ENCODE data around the gene CEP131. TPM values are rescaled to one million over a fixed set of nuclear protein-coding genes. Genes with fewer than 3 reads are reported as not detected.
A peak's percentile ranks its signal among the peaks of the same experiment; 100 is the strongest.

CEP131 gene
- total RNA-seq, 1 experiment from 2014 or later, result 18.2 TPM

GRCh38 chr17:81251709-81252301, 29.0 kb upstream of the CEP131 start:
- DNase-seq (ENCODE audit: low read depth), result no peak

DNA sequence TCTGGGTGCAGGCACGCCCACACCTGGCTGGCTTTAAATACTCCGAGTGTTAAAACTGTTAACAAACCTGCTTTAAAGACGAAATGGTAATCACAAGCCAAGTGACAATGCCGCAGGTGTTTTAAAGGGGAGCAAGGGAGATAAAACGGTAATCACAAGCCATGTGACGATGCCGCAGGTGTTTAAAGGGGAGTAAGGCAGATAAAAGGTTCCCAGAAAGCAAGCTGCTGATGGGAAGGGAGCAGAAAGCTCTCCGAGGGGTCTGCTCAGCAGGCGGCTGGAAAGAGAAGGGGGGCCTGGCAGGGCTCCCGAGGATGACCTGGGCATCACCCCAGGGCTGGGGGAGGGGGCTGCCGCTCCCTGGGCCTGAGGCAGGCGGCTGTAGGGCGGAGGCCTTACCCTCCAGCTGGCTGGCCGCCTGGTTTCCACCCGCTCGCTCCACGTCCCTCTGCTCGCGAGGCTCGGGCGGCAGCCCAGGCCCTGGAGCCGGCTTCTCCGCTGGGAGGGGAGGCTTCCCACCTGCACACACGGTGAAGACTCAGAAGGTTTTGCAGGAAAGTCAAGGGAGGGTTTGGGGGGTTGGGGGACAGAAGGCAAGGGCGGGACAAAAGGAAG, 28.4 kb upstream of the CEP131 start:
- DNase-seq (ENCODE audit: low read depth), result no peak

DNA sequence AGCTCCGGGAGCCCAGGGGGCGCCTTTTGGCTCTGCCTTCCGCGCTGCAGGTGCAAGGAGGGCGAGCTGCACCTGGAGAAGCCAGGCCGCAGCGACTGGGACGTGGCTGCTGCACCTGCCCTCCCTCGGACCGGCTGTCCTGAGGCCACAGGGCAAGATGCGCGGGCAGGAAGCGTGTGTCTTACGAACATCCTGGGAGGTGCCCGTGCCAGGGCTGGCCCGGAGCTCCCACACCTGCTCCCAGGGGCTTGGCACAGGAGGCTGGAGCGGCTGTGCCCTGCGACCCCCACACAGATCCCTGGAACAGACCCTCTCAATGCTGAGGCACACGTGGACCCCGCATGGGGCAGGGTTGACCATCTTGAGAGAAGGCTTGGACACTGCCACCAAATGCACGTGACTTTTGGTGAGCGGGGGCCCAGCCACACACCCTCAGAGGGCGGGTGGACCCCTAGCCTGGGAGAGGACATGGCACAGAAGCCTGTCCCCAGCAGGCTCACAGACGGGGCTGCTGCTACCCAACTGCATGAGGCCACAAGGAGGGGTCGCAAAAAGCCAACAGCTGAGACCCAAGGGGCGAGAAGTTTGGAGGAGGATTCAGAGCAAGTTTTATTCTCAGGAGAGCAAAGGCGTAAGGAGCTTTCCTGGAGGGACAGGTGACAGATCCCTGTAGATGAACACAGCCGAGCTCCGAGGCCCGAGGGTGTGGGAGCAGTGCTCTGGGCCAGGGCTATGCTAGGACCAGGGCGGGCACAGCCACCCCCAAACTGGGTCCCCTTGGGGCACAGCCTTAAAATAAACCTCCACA, 27.7 kb upstream of the CEP131 start:
- no peak for DNase-seq (ENCODE audit: low read depth)

DNA sequence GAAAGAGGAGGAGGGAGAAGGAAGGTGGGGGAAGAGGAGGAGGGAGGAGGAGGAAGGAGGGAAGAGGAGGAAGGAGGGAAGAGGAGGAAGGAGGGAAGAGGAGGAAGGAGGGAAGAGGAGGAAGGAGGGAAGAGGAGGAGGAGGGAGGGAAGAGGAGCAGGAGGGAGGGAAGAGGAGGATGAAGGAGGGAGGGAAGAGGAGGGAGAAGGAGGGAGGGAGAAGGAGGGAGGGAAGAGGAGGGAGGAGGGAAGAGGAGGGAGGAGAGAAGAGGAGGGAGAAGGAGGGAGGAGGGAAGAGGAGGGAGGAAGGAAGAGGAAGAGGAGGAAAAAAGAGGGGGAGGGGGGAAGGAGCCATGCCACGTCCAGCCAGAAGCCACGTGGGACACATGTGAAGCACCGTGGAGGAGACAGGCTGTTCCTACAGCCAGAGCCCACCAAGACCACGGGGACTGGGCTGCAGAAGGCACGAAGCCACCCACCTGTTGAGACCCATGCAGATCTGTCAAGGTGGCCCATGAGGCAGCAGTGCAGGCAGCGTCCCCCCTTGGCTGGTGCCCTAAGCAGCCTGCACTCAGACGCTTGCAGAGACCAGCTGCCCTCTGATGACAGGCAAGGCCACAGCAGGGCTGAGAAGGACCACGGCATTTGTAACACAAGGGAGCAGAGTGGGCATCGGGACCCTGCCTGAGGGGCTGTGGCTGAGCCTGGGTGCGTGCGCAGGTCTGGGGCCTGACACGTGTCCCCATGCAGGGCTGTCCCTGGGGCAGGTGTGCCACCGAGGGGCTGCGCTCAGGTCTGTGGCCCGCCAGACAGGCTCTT, 26.7 kb upstream of the CEP131 start:
- no peak for DNase-seq (ENCODE audit: low read depth)

DNA sequence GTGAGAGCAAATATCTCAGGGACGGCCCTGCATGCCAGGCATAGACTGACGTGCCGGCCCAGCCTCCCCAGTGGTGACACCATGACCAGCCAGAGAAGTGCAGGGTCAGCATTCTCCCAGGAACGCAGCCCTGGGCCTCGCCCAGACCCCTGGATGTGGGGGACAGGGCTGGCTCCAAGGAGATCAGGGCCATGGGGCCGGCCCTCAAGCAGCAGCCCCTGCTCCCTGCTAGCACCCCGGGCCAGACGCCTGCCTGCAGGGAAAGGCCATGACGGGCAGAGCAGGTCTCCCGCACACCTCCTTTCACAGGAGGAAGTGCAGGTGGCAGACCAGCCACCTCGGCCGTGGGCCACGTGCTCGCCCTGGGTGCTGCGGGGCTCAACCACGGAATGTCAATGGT, 25.9 kb upstream of the CEP131 start:
- DNase-seq (ENCODE audit: low read depth), result no peak

DNA sequence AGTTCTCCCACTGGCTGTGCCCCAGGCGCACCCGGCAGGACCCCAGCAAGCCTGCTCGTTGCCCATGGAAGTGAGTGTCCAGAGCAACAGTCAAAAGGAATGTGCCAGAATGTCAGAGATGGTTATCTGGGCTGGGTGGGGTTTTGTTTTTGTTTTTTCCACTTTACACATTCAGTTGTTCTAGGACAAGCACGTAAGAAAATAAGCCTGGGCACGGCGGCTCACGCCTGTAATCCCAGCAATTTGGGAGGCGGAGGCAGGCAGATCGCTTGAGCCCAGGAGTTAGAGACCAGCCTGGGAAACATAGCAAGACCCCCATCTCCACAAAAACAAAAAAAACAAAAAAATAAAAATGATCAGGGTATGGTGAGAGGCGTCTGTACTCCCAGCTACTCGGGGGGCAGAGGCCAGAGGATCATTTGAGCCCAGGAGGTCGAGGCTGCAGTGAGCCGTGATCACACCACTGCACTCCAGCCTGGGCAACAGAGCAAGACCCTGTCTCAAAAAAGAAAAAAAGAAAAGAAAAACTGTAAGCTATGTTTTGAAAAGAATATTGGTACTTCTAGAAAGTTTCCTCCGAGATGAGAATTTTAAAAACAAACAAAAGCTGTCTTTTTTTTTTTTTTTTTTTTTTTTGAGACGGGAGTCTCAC, 24.7 kb upstream of the CEP131 start:
- no peak for DNase-seq (ENCODE audit: low read depth)

GRCh38 chr17:81246679-81247338, 24.0 kb upstream of the CEP131 start:
- DNase-seq (ENCODE audit: low read depth), result no peak

- DNase-seq (ENCODE audit: low read depth), result no peak
Observed at GRCh38 chr17:81246343-81246670, 23.5 kb upstream of the CEP131 start.

DNA sequence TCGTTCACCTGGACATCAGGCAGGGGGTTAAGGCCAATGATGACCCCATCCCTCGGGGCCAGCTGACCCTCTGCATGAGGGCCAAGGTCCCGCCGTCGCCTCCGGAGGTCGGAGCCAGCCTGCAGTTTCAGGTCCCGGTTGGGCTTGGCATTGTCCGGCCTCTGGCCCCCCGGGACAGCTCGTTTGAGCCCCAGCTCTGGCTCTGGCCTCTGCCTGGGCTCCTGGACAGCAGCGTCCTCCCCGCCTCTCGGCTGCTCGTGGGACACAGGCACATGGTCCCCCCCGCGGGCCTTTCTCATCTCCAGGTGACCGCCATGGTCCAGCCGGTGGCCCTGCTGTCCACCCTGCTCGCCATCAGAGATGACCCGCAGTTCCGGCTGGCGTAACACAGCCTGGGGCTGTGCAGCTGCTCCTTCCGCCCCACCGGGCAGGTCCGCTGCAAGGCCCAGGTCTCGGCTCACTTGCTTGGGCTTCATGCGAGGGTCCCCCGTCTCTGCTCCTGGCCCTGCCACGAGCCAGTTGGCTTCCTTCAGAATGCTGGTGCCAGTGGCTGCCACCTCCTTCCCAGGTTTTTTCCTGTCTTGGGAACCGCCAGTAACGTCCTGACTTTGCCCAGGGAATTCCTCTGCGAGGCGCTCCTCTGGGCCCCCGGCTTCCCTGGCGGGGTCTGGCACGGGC, 23.0 kb upstream of the CEP131 start:
- DNase-seq (ENCODE audit: low read depth), result no peak

GRCh38 chr17:81245024-81245664, 22.4 kb upstream of the CEP131 start:
- no peak for DNase-seq (ENCODE audit: low read depth)

DNA sequence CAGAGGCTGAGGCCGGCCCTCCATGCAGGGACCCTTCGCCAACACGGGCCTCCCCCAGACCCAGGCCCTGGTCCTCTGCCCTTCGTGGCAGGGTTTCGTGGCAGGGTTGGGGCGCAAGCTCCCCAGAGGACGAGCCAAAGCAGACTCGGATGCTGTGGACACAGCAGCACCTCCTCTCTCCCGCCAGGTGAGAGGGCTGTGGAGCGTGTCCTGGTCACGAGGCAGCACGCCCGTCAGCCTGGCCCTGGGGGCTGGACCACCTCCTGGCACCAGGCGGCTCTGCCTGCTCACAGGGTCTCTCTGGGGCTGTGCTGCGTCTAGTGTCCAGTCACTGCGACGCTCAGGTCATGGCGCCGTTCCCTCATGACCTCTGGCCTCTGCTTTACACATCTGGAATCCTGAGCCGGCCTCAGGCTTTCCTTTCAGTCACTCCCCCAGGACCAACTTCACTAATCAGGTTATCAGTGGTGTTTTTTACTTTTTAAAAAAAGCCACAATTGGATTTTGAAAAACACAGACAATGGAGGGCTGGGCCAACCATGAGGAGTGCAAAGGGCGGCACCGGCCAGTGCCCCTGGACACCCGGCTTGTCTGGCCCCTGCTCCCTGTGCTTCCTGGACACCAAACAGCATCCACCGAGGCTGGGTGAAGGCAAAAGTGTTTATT, 21.7 kb upstream of the CEP131 start:
- no peak for DNase-seq (ENCODE audit: low read depth)

- no peak for DNase-seq (ENCODE audit: low read depth)
Observed at GRCh38 chr17:81243333-81243664, 20.5 kb upstream of the CEP131 start.

DNA sequence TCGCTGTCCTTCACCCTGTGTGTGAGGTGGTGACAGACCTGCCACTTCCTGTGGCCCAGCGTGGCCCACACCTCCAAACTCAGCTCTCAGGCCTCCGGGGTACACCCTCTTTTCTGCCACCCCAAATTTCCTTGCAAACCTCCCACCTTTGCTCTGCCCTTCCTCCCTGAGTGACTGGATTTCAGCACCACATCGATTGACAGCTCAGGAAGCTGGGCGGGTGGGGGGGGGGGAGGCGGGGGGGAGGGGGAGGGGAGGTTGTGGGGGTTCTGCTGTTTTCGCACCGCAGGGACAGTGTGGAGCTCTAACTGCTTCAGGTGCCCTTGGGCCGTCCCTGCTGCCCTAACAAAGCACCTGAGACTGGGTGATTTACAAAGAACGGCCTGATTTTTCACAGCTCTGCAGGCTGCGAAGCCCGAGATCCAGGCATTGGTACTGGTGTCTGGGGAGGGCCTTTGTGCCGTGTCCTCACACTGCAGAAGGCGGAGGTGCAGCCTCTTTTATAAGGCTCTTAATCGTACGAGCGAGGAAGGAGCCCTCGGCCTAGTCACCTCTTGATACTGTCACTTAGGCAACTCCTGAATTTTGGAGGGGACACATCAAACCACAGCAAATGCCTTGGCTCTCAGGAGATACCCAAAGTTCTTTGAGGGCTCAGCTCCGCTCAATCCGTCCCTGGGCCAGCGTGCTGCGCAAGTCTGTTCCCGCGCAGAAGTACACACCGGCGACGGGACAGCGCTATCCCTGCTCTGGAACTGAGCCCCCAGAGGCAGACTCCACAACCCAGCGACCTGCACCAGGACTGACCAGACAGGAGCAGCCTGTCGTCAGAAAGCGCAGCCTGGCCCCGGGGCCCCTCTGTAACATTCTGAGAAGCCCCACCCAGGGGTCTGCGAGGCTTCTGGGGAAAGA, 19.9 kb upstream of the CEP131 start:
- DNase-seq (ENCODE audit: low read depth), result no peak

- no peak for DNase-seq (ENCODE audit: low read depth)
Observed at GRCh38 chr17:81241648-81242420, 19.1 kb upstream of the CEP131 start.

DNA sequence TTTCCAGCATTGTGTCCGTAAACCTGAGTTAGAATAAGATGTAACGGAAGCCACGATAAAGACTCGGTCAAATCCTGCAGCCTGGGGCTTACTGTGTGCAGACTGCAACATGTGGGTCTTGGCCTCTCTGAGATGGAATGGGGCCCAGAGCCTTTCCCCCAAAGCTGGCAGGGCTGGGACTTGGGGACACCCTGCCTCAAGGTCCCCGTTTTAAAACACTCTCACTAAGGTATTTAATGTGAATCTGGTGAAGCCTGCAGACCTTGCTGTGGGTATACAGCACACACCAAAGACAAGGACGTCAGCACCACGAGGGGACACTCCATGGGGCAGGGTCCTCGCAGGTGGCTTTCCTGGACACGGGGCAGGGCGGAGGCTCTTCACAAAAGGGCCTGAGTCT, 18.4 kb upstream of the CEP131 start:
- DNase-seq (ENCODE audit: low read depth), result no peak

GRCh38 chr17:81240761-81241160, 18.0 kb upstream of the CEP131 start:
- DNase-seq (ENCODE audit: low read depth), result no peak

GRCh38 chr17:81239714-81240555, 17.2 kb upstream of the CEP131 start:
- DNase-seq (ENCODE audit: low read depth), result peak; percentile 28

Data from M059J (cell line).